Measurements from ENCODE around the gene CAVIN4. TPM values are rescaled to one million over a fixed set of nuclear protein-coding genes. Genes with fewer than 3 reads are reported as not detected.

CAVIN4 gene
- total and polyA plus RNA-seq, 7 experiments from 2014 or later: 0.07 to 0.13 TPM; not detected in 5

DNA sequence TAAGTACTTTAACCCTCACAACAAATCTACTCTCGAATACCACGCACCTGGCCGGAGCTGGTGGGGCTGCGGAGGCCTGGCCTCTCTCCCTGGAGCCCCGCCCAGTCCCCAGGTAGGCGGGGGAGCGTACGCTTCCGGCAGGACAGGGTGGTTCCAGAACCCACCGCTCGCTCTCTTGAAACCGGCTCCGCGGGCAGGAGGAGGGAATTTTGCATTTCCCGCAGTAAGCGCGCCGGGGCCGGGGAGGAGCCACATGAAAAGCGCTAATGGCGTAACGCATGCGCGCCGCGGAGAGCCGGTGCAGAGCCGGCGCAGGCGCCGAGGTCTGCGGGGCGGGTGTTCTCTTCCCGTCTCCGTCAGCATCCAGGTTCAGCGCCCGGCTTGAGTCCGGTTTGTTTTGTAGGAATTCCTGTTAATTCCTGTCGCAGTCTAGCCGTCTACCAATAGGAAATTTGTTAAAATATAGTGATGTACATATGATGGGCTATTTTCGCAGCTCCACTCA is 20.8 kb downstream of the CAVIN4 start:
- Histone ChIP-seq H3K9me3 (ENCODE audit: control insufficient read depth in 2 of 3, low read length in 3 of 3) (no peaks in the 10 kb centered on the region), H3K4me3 (ENCODE audit: low read length) (peak overlapping the region; percentile 65), H3K27me3 (ENCODE audit: control insufficient read depth in 2 of 2, insufficient read depth in 2 of 2, low read length in 2 of 2) (no peaks in the 10 kb centered on the region), H3K4me1 (ENCODE audit: control insufficient read depth in 2 of 2, insufficient read depth in 2 of 2, low read length in 2 of 2) (peaks cover 7 to 8% of the 10 kb centered on the region in 2 donors), H3K36me3 (ENCODE audit: control insufficient read depth in 2 of 3, insufficient read depth in 3 of 3, low read length in 3 of 3) (no peaks in the 10 kb centered on the region), H3K27ac (ENCODE audit: low read depth, low read length) (peak overlapping the region; percentile 36)
- ATAC-seq (peak; percentile 86), DNase-seq (peak; percentile 72 to 84 (median 80))
- Mint-ChIP-seq H3K27ac (peak overlapping the region in 8 of 9 donors; percentile 66 to 90 (median 78)), H3K36me3 (peaks cover 0 to 4% (median 0%) of the 10 kb centered on the region in 5 donors), H3K27me3 (peaks cover 0 to 27% (median 0%) of the 10 kb centered on the region in 5 donors), H3K9me3 (peaks cover 0 to 6% (median 0%) of the 10 kb centered on the region in 11 donors), H3K4me1 (peaks cover 12 to 30% (median 22%) of the 10 kb centered on the region in 7 donors), H3K4me3 (peak overlapping the region; percentile 68 to 90 (median 82))
- intact Hi-C loops (cut with micrococcal nuclease): loop anchor here (1.0 to 10.0 kb wide), 18 partner anchors 161 to 1621 kb away; partner anchors contain the start of genes NR4A3 (in 2 of the 2), TEX10 (in 2 of the 2), ERP44 (in 1 of the 2) and INVS (in 1 of the 2)
- POLR2A ChIA-PET: no interaction called here
- CTCF ChIA-PET: interaction anchor here (1.2 to 1.7 kb wide), 2 partner anchors 9 to 14 kb away, joined by 3 read pairs; no protein-coding TSS in a partner anchor

DNA sequence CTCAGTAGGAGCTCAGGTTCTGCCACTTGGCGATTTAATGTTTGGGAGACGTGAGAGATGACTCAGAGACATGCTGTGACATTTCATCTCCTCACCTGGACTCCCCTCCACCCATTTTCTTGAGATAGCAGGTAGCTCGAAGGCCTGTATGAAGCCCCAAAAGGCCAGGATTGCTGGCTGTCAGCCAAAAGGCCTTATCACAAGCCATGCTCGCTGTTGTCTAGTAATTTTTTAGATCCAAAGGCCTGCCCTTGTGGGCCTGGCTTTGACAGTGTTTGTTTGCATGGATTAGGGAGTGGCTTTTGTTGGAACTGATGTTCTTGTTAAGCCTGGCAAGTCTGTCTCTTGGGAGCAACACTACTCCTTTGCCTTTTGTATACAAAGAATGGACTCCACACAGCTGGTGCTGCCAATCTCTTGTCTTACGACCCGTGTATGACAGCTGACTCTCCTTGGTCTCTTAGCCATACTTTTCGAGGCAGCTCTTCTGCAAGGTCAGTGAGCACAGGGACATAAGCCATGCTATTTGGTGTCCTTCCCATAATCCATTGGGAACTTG is 22.7 kb downstream of the CAVIN4 start:
- peaks cover 0 to 6% (median 0%) of the 10 kb centered on the region in 11 donors for H3K9me3 Mint-ChIP-seq
- Histone ChIP-seq H3K9me3 (ENCODE audit: control insufficient read depth in 2 of 3, low read length in 3 of 3) (no peaks in the 10 kb centered on the region), H3K27me3 (ENCODE audit: control insufficient read depth in 2 of 2, insufficient read depth in 2 of 2, low read length in 2 of 2) (no peaks in the 10 kb centered on the region), H3K27ac (ENCODE audit: low read depth, low read length) (no peak overlapping the region), H3K4me3 (ENCODE audit: low read length) (no peak overlapping the region), H3K36me3 (ENCODE audit: control insufficient read depth in 2 of 3, insufficient read depth in 3 of 3, low read length in 3 of 3) (no peaks in the 10 kb centered on the region), H3K4me1 (ENCODE audit: control insufficient read depth in 2 of 2, insufficient read depth in 2 of 2, low read length in 2 of 2) (peaks cover 7 to 8% of the 10 kb centered on the region in 2 donors)
- no peak overlapping the region for H3K27ac Mint-ChIP-seq
- ChIA-PET POLR2A (interaction anchor here (0.6 kb wide), 1 partner anchor 194 kb away, joined by 3 read pairs; no protein-coding TSS in a partner anchor), CTCF (interaction anchor here (1.7 kb wide), 1 partner anchor 711 kb away, joined by 5 read pairs; no protein-coding TSS in a partner anchor)
- H3K4me1 Mint-ChIP-seq: peaks cover 12 to 30% (median 22%) of the 10 kb centered on the region in 7 donors
- peak overlapping the region in 2 of 10 donors; percentile 8 to 39 for H3K4me3 Mint-ChIP-seq
- no peak for ATAC-seq
- intact Hi-C loops (cut with micrococcal nuclease): loop anchor here (1.0 to 2.0 kb wide), 2 partner anchors 634 to 711 kb away; no protein-coding TSS in a partner anchor
- peaks cover 0 to 4% (median 0%) of the 10 kb centered on the region in 5 donors for H3K36me3 Mint-ChIP-seq
- H3K27me3 Mint-ChIP-seq: peaks cover 0 to 30% (median 0%) of the 10 kb centered on the region in 5 donors
- no peak for DNase-seq

DNA sequence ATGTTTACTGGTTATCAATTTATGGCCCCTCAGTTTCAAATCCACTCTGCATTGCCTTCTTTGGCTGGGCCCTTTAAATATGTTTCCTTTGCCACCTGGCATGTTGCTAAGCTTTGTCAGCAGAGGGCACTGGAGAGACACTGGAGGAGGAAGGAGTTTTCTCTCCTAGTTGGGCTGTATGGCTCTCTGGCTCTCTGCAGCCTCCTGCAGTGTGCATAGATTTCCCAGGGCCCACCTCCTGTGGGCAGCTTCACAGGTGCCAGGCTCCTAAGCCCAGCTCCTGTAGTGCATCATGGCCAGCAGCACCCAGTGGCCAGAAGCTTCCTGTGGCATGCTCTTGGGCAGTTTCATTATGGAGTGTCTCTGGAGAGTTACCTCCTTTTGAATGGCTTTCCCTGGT is 23.3 kb downstream of the CAVIN4 start:
- ATAC-seq (peak; percentile 33), DNase-seq (peak in 6 of 9 donors; percentile 5 to 36 (median 28))
- peak overlapping the region in 5 of 10 donors; percentile 8 to 70 (median 48) for H3K4me3 Mint-ChIP-seq
- ChIA-PET CTCF (interaction anchor here (0.6 to 1.7 kb wide), 2 partner anchors 571 to 710 kb away, joined by 3 to 5 read pairs; no protein-coding TSS in a partner anchor), POLR2A (interaction anchor here (0.6 kb wide), 1 partner anchor 195 kb away, joined by 3 read pairs; no protein-coding TSS in a partner anchor)
- peaks cover 0 to 4% (median 0%) of the 10 kb centered on the region in 5 donors for H3K36me3 Mint-ChIP-seq
- Histone ChIP-seq H3K27ac (ENCODE audit: low read depth, low read length) (no peak overlapping the region), H3K4me1 (ENCODE audit: control insufficient read depth in 2 of 2, insufficient read depth in 2 of 2, low read length in 2 of 2) (peaks cover 7 to 8% of the 10 kb centered on the region in 2 donors), H3K27me3 (ENCODE audit: control insufficient read depth in 2 of 2, insufficient read depth in 2 of 2, low read length in 2 of 2) (no peaks in the 10 kb centered on the region), H3K36me3 (ENCODE audit: control insufficient read depth in 2 of 3, insufficient read depth in 3 of 3, low read length in 3 of 3) (no peaks in the 10 kb centered on the region), H3K9me3 (ENCODE audit: control insufficient read depth in 2 of 3, low read length in 3 of 3) (no peaks in the 10 kb centered on the region), H3K4me3 (ENCODE audit: low read length) (no peak overlapping the region)
- peaks cover 8 to 27% (median 20%) of the 10 kb centered on the region in 7 donors for H3K4me1 Mint-ChIP-seq
- H3K27me3 Mint-ChIP-seq: peaks cover 0 to 25% (median 0%) of the 10 kb centered on the region in 5 donors
- H3K27ac Mint-ChIP-seq: peak overlapping the region in 1 of 9 donors; percentile 68
- H3K9me3 Mint-ChIP-seq: peaks cover 0 to 6% (median 0%) of the 10 kb centered on the region in 11 donors
- intact Hi-C loops (cut with micrococcal nuclease): loop anchor here (1.0 to 2.0 kb wide), 2 partner anchors 634 to 710 kb away; no protein-coding TSS in a partner anchor

DNA sequence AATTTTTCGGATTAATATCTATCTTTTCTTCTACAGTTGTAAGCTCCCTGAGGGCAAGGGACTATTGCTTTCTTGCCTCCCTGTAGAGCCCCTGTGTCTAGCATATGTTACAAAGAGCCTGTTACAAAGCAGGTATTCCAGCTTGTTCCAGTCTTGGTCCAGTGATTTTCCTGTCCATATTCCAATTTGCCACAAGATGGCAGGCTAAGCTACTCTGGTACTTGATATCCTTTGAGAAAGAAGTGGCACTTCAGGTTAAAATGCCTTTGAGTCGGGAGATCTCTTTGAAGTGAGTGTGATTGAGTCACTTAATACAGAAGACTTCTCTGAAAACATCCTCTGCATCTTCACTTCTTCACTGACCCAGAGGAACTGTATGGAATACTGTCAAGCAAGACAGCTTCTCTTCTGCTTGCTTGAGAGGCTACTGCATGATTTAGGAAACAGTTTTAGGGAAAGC is 24.5 kb downstream of the CAVIN4 start:
- Histone ChIP-seq H3K9me3 (ENCODE audit: control insufficient read depth in 2 of 3, low read length in 3 of 3) (no peaks in the 10 kb centered on the region), H3K27me3 (ENCODE audit: control insufficient read depth in 2 of 2, insufficient read depth in 2 of 2, low read length in 2 of 2) (no peaks in the 10 kb centered on the region), H3K36me3 (ENCODE audit: control insufficient read depth in 2 of 3, insufficient read depth in 3 of 3, low read length in 3 of 3) (no peaks in the 10 kb centered on the region), H3K4me3 (ENCODE audit: low read length) (no peak overlapping the region), H3K4me1 (ENCODE audit: control insufficient read depth in 2 of 2, insufficient read depth in 2 of 2, low read length in 2 of 2) (peaks cover 7 to 8% of the 10 kb centered on the region in 2 donors), H3K27ac (ENCODE audit: low read depth, low read length) (no peak overlapping the region)
- peaks cover 8 to 23% (median 20%) of the 10 kb centered on the region in 7 donors for H3K4me1 Mint-ChIP-seq
- H3K27ac Mint-ChIP-seq: peak overlapping the region in 1 of 9 donors; percentile 35
- peaks cover 0 to 6% (median 0%) of the 10 kb centered on the region in 11 donors for H3K9me3 Mint-ChIP-seq
- H3K4me3 Mint-ChIP-seq: no peak overlapping the region
- ATAC-seq (no peak), DNase-seq (no peak)
- ChIA-PET CTCF (interaction anchor here (0.8 kb wide), 1 partner anchor 11 kb away, joined by 3 read pairs; no protein-coding TSS in a partner anchor), POLR2A (interaction anchor here (0.6 kb wide), 1 partner anchor 77 kb away, joined by 4 read pairs; no protein-coding TSS in a partner anchor)
- peaks cover 0 to 4% (median 0%) of the 10 kb centered on the region in 5 donors for H3K36me3 Mint-ChIP-seq
- H3K27me3 Mint-ChIP-seq: peaks cover 0 to 20% (median 0%) of the 10 kb centered on the region in 5 donors
- intact Hi-C loops (cut with micrococcal nuclease): no loop called here

DNA sequence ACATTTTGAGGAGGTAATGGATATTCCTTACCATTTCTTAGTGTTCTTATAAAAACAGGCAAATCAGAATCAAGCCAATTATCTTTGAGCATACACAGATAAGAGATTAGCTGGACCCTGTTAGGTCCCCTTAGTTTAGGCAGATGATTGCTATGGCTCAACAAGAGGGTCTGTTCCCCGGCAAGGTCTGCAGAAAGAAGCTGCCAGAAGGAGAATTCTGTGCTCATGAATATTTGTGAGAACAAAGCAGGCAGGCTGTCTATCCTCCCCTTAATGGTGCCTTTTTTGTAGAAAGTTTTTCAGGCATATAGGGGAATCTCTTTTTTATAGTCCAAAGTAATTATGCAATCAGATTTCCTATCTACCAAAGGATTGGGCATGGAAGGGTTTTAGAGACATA is 27.5 kb downstream of the CAVIN4 start:
- Histone ChIP-seq H3K4me3 (ENCODE audit: low read length) (no peak overlapping the region), H3K27ac (ENCODE audit: low read depth, low read length) (no peak overlapping the region), H3K27me3 (ENCODE audit: control insufficient read depth in 2 of 2, insufficient read depth in 2 of 2, low read length in 2 of 2) (no peaks in the 10 kb centered on the region), H3K9me3 (ENCODE audit: control insufficient read depth in 2 of 3, low read length in 3 of 3) (no peaks in the 10 kb centered on the region), H3K4me1 (ENCODE audit: control insufficient read depth in 2 of 2, insufficient read depth in 2 of 2, low read length in 2 of 2) (no peaks in the 10 kb centered on the region), H3K36me3 (ENCODE audit: control insufficient read depth in 2 of 3, insufficient read depth in 3 of 3, low read length in 3 of 3) (no peaks in the 10 kb centered on the region)
- peaks cover 0 to 12% (median 0%) of the 10 kb centered on the region in 5 donors for H3K27me3 Mint-ChIP-seq
- H3K4me3 Mint-ChIP-seq: no peak overlapping the region
- peaks cover 0 to 6% (median 0%) of the 10 kb centered on the region in 11 donors for H3K9me3 Mint-ChIP-seq
- peaks cover 0 to 3% (median 0%) of the 10 kb centered on the region in 7 donors for H3K4me1 Mint-ChIP-seq
- H3K27ac Mint-ChIP-seq: no peak overlapping the region
- ATAC-seq (no peak), DNase-seq (no peak)
- H3K36me3 Mint-ChIP-seq: peaks cover 0 to 4% (median 0%) of the 10 kb centered on the region in 5 donors
- intact Hi-C loops (cut with micrococcal nuclease): no loop called here
- ChIA-PET CTCF (interaction anchor here (1.3 kb wide), 1 partner anchor 11 kb away, joined by 3 read pairs; no protein-coding TSS in a partner anchor), POLR2A (no interaction called here)

DNA sequence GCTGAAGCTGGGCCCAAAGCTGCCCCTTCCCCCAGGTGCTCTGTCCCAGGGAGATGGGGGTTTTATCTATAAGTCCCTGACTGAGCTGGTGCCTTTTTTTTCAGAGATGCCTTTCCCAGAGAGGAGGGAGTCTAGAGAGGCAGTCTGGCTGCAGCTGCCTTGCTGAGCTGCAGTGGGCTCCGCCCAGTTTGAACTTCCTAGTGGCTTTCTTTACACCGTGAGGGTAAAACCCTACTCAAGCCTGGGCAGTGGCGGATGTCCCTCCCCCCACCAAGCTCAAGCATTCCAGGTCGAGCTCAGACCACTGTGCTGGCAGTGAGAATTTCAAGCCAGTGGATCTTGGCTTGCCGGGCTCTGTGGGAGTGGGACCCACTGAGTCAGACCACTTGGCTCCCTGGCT is 41.3 kb downstream of the CAVIN4 start:
- ChIA-PET POLR2A (no interaction called here), CTCF (no interaction called here)
- H3K27me3 ChIP-seq (ENCODE audit: control insufficient read depth in 2 of 2, insufficient read depth in 2 of 2, low read length in 2 of 2): no peaks in the 10 kb centered on the region
- no peaks in the 10 kb centered on the region for H3K4me1 ChIP-seq (ENCODE audit: control insufficient read depth in 2 of 2, insufficient read depth in 2 of 2, low read length in 2 of 2)
- H3K9me3 ChIP-seq (ENCODE audit: control insufficient read depth in 2 of 3, low read length in 3 of 3): no peaks in the 10 kb centered on the region
- no peak overlapping the region for H3K27ac Mint-ChIP-seq
- intact Hi-C loops (cut with micrococcal nuclease): no loop called here
- no peaks in the 10 kb centered on the region for H3K4me1 Mint-ChIP-seq
- peaks cover 0 to 10% (median 1%) of the 10 kb centered on the region in 5 donors for H3K36me3 Mint-ChIP-seq
- H3K9me3 Mint-ChIP-seq: peaks cover 5 to 31% (median 13%) of the 10 kb centered on the region in 11 donors
- H3K27ac ChIP-seq (ENCODE audit: low read depth, low read length): no peak overlapping the region
- H3K27me3 Mint-ChIP-seq: peaks cover 3 to 19% (median 15%) of the 10 kb centered on the region in 5 donors
- no peak for ATAC-seq
- H3K36me3 ChIP-seq (ENCODE audit: control insufficient read depth in 2 of 3, insufficient read depth in 3 of 3, low read length in 3 of 3): no peaks in the 10 kb centered on the region
- no peak for DNase-seq
- no peak overlapping the region for H3K4me3 ChIP-seq (ENCODE audit: low read length)
- H3K4me3 Mint-ChIP-seq: no peak overlapping the region
